Transverse colon (tissue), 4 donors: Measurements from ENCODE around the gene ARHGAP24. TPM values are rescaled to one million over a fixed set of nuclear protein-coding genes. Genes with fewer than 3 reads are reported as not detected.

Source experiments
- DNase-seq: peaks from one replicate; pipeline ENCODE4 v3.0.0-alpha.2; 2019
- H3K27ac ChIP-seq, 4 donors: fragments of 200-600 bp; sonication (generic); 2 replicates each; pipeline ENCODE4 v1.5.1; 2016 to 2018; ENCODE audit warnings: inconsistent platforms in 4 of 4
- H3K27me3 ChIP-seq: fragments of 200-600 bp; sonication (generic); 2 replicates; pipeline ENCODE4 v1.5.1; 2017; ENCODE audit warnings: inconsistent platforms
- H3K36me3 ChIP-seq, 4 donors: fragments of 200-600 bp; sonication (generic); 2 replicates each; pipeline ENCODE4 v1.5.1; 2017 to 2019; ENCODE audit warnings: inconsistent platforms in 4 of 4
- H3K4me1 ChIP-seq, 4 donors: fragments of 200-600 bp; sonication (generic); 2 replicates each; pipeline ENCODE4 v1.5.1; 2017 to 2020; ENCODE audit warnings: inconsistent platforms in 4 of 4
- H3K4me3 ChIP-seq, 4 donors: fragments of 200-600 bp; sonication (generic); 1 replicate in 1 of 4; 2 replicates in 3 of 4; pipeline versions ENCODE4 v1.5.1 to v1.6.1; 2017 to 2019; ENCODE audit warnings: inconsistent platforms in 4 of 4
- H3K9me3 ChIP-seq, 2 donors: fragments of 200-600 bp; sonication (generic); 2 replicates each; pipeline ENCODE4 v1.5.1; 2017 to 2019; ENCODE audit warnings: inconsistent platforms in 2 of 2
- CTCF ChIP-seq, 5 experiments: fragments of 200-600 bp in 3 of 5; fragments of 450-650 bp in 2 of 5; sonication (generic) in 3 of 5; IDR thresholded peaks; 1 replicate in 2 of 5; 2 replicates in 3 of 5; pipeline ENCODE4 v1.5.1; 2016 to 2017; ENCODE audit warnings: antibody characterized with exemption in 5 of 5, inconsistent platforms in 3 of 5, mild to moderate bottlenecking in 2 of 5, moderate library complexity in 1 of 5
- EP300 ChIP-seq: sonication (generic); formaldehyde crosslinking; IDR thresholded peaks from one replicate; pipeline ENCODE4 v1.6.1; 2017; ENCODE audit warnings: antibody characterized with exemption, low read depth
- POLR2A ChIP-seq: fragments of 450-650 bp; IDR thresholded peaks from one replicate; pipeline ENCODE4 v1.6.1; 2016; ENCODE audit warnings: antibody characterized with exemption, mild to moderate bottlenecking, moderate library complexity
- POLR2AphosphoS5 ChIP-seq, 3 donors: sonication (generic); formaldehyde crosslinking; IDR thresholded peaks; one replicate each; pipeline ENCODE4 v1.6.1; 2016; ENCODE audit warnings: antibody characterized with exemption in 3 of 3
- WGBS, 2 donors: methylation state at CpG; one replicate each; pipeline ENCODE4 v1.1.5; 2018; ENCODE audit warnings: low coverage in 1 of 2; 5-methylcytosine and 5-hydroxymethylcytosine counted together
- in situ Hi-C, 4 donors: fragments of 200-750 bp; cut with MboI; loops; one replicate each; pipeline versions ENCODE4 v1.15.0 to v1.15.1; 2017; ENCODE audit warnings: low sequenced_read_pairs in 3 of 4, low pct_ligation_motif_present in 1 of 4, low pct_unique_long_range_greater_than_20kb in 1 of 4
- intact Hi-C: fragments of 100-400 bp; cut with DNase I; formaldehyde crosslinking; loops from one replicate; pipeline ENCODE4 v1.15.1; 2023; ENCODE audit warnings: low total_unique reads
- total RNA-seq, 4 donors: library from RNA; depleted of rRNA; stranded (reverse); fragments of >200 nt; gene quantifications; one replicate each; pipeline ENCODE4 v1.1.0, GENCODE V29; 2016

ARHGAP24 gene
- total RNA-seq, 4 donors from 2014 or later, result 4.2 to 32.0 (median 12.6) TPM

DNA sequence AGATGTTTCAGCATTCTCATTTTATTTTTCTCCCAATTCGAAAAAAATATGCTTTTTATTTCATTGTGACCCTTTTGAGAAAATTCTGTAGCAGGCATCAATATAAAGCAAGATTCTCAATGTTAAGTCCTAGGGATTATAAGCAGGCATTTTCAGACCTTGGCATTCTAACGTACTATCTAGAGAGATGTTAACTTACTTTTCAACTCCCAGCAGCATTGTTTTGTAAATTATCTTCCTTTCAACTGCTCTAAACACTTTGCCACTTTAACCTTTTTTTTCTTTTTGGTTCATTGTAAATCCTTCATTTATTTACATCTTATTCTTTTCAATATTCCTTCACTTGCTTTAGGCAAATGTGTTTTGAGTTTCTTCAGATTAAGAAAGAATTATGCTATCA, 333.2 kb downstream of the ARHGAP24 start:
- in situ Hi-C loops, result loop anchor here in 1 of 4 donors (25.0 kb wide), 1 partner anchor 154 kb away; no protein-coding TSS in a partner anchor
- WGBS, 2 donors, result 57 to 78% methylated on average over 2 of the region's 2 CpGs
- intact Hi-C loops, result no loop called here
- H3K27ac ChIP-seq, result no peak overlapping the region
- peaks cover 0 to 7% (median 3%) of the 10 kb centered on the region in 4 donors for H3K4me1 ChIP-seq
- no peaks in the 10 kb centered on the region for H3K27me3 ChIP-seq
- no peak for DNase-seq
- no peaks in the 10 kb centered on the region for H3K9me3 ChIP-seq
- no peak overlapping the region for H3K4me3 ChIP-seq
- no peak for TF ChIP-seq CTCF (IDR thresholded peaks at IDR 0.05)
- TF ChIP-seq POLR2A, result no peak
- TF ChIP-seq POLR2AphosphoS5 (IDR thresholded peaks at IDR 0.05), result no peak
- no peak for TF ChIP-seq EP300
- H3K36me3 ChIP-seq, result no peaks in the 10 kb centered on the region

- Histone ChIP-seq H3K4me3 (no peak overlapping the region), H3K4me1 (peaks cover 0 to 7% (median 3%) of the 10 kb centered on the region in 4 donors), H3K27me3 (no peaks in the 10 kb centered on the region), H3K9me3 (no peaks in the 10 kb centered on the region), H3K27ac (no peak overlapping the region), H3K36me3 (no peaks in the 10 kb centered on the region)
- no peak for DNase-seq
- in situ Hi-C loops (loop anchor here in 1 of 4 donors (25.0 kb wide), 1 partner anchor 153 kb away; no protein-coding TSS in a partner anchor), intact Hi-C loops (no loop called here)
- TF ChIP-seq CTCF (IDR thresholded peaks at IDR 0.05) (no peak), POLR2A (no peak), EP300 (no peak), POLR2AphosphoS5 (IDR thresholded peaks at IDR 0.05) (no peak)
Measured at GRCh38 chr4:85808864-85809263, 333.9 kb downstream of the ARHGAP24 start.

DNA sequence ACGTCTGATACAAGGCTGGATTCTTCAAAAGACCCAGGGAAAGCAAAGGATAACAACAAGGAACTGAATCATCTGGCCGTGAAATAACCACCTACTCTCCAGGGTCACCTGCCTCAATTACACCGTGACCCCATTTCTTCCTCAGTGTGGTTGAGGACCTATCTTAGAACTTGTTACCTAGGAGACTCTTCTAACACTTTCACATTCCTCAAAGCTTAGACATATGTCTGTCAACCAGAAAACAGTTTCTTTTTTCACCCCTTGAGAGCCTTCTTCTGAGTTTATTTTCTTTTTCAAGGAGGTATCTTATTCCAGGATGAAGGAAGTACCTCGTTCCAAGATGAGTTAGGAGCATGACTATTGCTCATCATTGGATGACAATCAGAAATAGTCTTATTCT, 337.8 kb downstream of the ARHGAP24 start:
- Histone ChIP-seq H3K36me3 (no peaks in the 10 kb centered on the region), H3K27me3 (no peaks in the 10 kb centered on the region)

DNA sequence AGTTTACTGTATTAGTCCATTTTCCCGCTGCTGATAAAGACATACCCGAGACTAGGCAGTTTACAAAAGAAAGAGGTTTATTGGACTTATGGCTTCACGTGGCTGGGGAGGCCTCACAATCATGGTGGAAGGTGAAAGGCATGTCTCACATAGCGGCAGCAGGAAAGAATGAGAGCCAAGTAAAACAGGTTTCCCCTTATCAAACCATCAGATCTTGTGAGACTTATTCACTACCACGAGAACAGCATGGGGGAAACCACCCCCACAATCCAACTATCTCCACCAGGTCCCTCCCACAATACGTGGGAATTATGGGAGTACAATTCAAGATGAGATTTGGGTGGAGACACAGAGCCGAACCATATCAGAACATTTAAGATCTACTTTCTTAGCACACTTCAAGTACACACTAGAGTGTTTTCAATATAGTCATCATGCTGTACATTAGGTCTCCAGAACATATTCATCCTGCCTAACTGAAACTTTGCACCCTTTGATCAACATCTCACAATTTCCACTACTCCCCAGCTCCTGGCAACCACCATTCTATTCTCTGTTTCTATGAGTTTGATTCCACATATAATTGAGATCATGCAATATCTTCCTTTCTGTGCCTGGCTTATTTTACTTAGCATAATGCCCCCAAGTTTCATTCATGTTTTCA, 341.0 kb downstream of the ARHGAP24 start:
- intact Hi-C loops, result no loop called here
- no peaks in the 10 kb centered on the region for H3K36me3 ChIP-seq
- no peak overlapping the region for H3K27ac ChIP-seq
- 89% methylated on average over 5 to 7 of the region's 7 CpGs for WGBS, 2 donors
- DNase-seq, result no peak
- TF ChIP-seq CTCF (IDR thresholded peaks at IDR 0.05) (no peak), POLR2AphosphoS5 (IDR thresholded peaks at IDR 0.05) (no peak), EP300 (no peak), POLR2A (no peak)
- H3K4me1 ChIP-seq, result no peaks in the 10 kb centered on the region
- H3K9me3 ChIP-seq, result no peaks in the 10 kb centered on the region
- H3K4me3 ChIP-seq, result no peak overlapping the region
- no peaks in the 10 kb centered on the region for H3K27me3 ChIP-seq
- in situ Hi-C loops, result loop anchor here in 1 of 4 donors (25.0 kb wide), 1 partner anchor 146 kb away; no protein-coding TSS in a partner anchor

More for the DNA sequence above, 337.8 kb downstream of the ARHGAP24 start:
- H3K27ac ChIP-seq, result no peak overlapping the region
- H3K9me3 ChIP-seq, result no peaks in the 10 kb centered on the region
- in situ Hi-C loops (loop anchor here in 1 of 4 donors (25.0 kb wide), 1 partner anchor 150 kb away; no protein-coding TSS in a partner anchor), intact Hi-C loops (no loop called here)
- DNase-seq, result no peak
- no peak overlapping the region for H3K4me3 ChIP-seq
- no peak for TF ChIP-seq CTCF (IDR thresholded peaks at IDR 0.05)
- no peak for TF ChIP-seq POLR2AphosphoS5 (IDR thresholded peaks at IDR 0.05)
- no peak for TF ChIP-seq EP300
- no peak for TF ChIP-seq POLR2A
- H3K4me1 ChIP-seq, result peaks cover 0 to 7% (median 3%) of the 10 kb centered on the region in 4 donors
- WGBS, 2 donors, result 80 to 88% methylated on average over 4 of the region's 4 CpGs
